K562 (cell line): ENCODE results near the gene PNCK. TPM values are rescaled to one million over a fixed set of nuclear protein-coding genes. Genes with fewer than 3 reads are reported as not detected.

Experiments used
- ATF4 ChIP-seq: fragments of 450-650 bp; formaldehyde crosslinking; IDR thresholded peaks from 2 replicates; pipeline ENCODE4 v1.4.0; 2022; ENCODE audit warnings: mild to moderate bottlenecking, moderate library complexity
- CHAMP1 ChIP-seq: fragments of 450-650 bp; IDR thresholded peaks from 2 replicates; pipeline ENCODE4 v1.6.1; 2016; ENCODE audit warnings: mild to moderate bottlenecking
- CREB1 ChIP-seq, 2 experiments: sonication (generic) in 1 of 2; formaldehyde crosslinking in 1 of 2; IDR thresholded peaks; 2 replicates each; pipeline versions ENCODE4 v1.6.1 to v1.8.0; 2012 to 2022; ENCODE audit warnings: inconsistent platforms in 1 of 2, mild to moderate bottlenecking in 1 of 2, missing genetic modification reagents in 1 of 2, moderate library complexity in 1 of 2
- HDAC2 ChIP-seq: fragments of 450-650 bp; IDR thresholded peaks from 2 replicates; pipeline ENCODE4 v1.6.1; 2016; ENCODE audit warnings: mild to moderate bottlenecking
- HINFP ChIP-seq: fragments of 450-650 bp; conservative IDR thresholded peaks from 2 replicates; pipeline ENCODE4 v1.6.1; 2016; ENCODE audit warnings: missing genetic modification characterization, low read depth, mild to moderate bottlenecking, control low read depth, missing compliant biosample characterization
- HMGXB4 ChIP-seq: sonication (generic); formaldehyde crosslinking; IDR thresholded peaks from 2 replicates; pipeline ENCODE4 v1.8.1; 2023; ENCODE audit warnings: mild to moderate bottlenecking, missing genetic modification reagents
- SAP30 ChIP-seq: fragments of 200-600 bp; sonication (generic); IDR thresholded peaks from 2 replicates; pipeline ENCODE4 v1.6.1; 2012; ENCODE audit warnings: borderline replicate concordance, low read depth, mild to moderate bottlenecking, moderate library complexity, low read length, control low read depth, inconsistent platforms; ENCODE audit not compliant: insufficient read depth, poor library complexity, severe bottlenecking
- SMARCE1 ChIP-seq: fragments of 450-650 bp; IDR thresholded peaks from 2 replicates; pipeline ENCODE4 v1.7.1; 2016; ENCODE audit warnings: mild to moderate bottlenecking
- TAL1 ChIP-seq: fragments of 450-650 bp; IDR thresholded peaks from 2 replicates; pipeline ENCODE4 v1.6.1; 2016; ENCODE audit warnings: mild to moderate bottlenecking
- XRCC5 ChIP-seq: fragments of 200-400 bp; formaldehyde crosslinking; IDR thresholded peaks from 2 replicates; pipeline ENCODE4 v1.6.1; 2017; ENCODE audit warnings: low read depth, mild to moderate bottlenecking, low read length
- ZBTB7A ChIP-seq: IDR thresholded peaks from 2 replicates; pipeline ENCODE4 v1.6.1; 2011; ENCODE audit warnings: low read depth, mild to moderate bottlenecking, low read length, moderate library complexity, borderline replicate concordance; ENCODE audit not compliant: control insufficient read depth
- ZKSCAN8 ChIP-seq: fragments of 200-800 bp; sonication (Bioruptor generic); IDR thresholded peaks from 2 replicates; pipeline ENCODE4 v1.6.1; 2016; ENCODE audit warnings: missing genetic modification characterization, missing compliant biosample characterization
- ZNF695 ChIP-seq: fragments of 450-650 bp; formaldehyde crosslinking; IDR thresholded peaks from 2 replicates; pipeline ENCODE4 v1.4.0; 2020; ENCODE audit warnings: mild to moderate bottlenecking, moderate library complexity
- ZNF740 ChIP-seq, 3 experiments: fragments of 200-800 bp in 1 of 3; sonication (Bioruptor generic) in 1 of 3; sonication (generic) in 1 of 3; formaldehyde crosslinking in 1 of 3; IDR thresholded peaks; 2 replicates each; pipeline versions ENCODE4 v1.6.1 to v1.8.0; 2016 to 2022; ENCODE audit warnings: mild to moderate bottlenecking in 2 of 3, missing compliant biosample characterization in 2 of 3, missing genetic modification characterization in 2 of 3, missing genetic modification reagents in 1 of 3
- ZNF79 ChIP-seq: fragments of 250-450 bp; sonication (Bioruptor Pico); IDR thresholded peaks from 2 replicates; pipeline ENCODE4 v1.4.0; 2020; ENCODE audit warnings: low read depth, mild to moderate bottlenecking, moderate library complexity
- polyA plus RNA-seq, 8 experiments: library from polyadenylated mRNA; depleted of rRNA in 4 of 8; stranded (reverse) in 5 of 8; unstranded in 3 of 8; fragments of >200 nt; fragmentation: Nextera tagmentation in 2 of 8; fragmentation: Illumina TruSeq in 1 of 8; extraction: Ambion mirVana in 2 of 8; extraction: Trizol in 1 of 8; gene quantifications; 2 replicates each; pipeline versions ENCODE4 v1.2.1 to v1.2.3, GENCODE V29; 2011 to 2014; ENCODE audit warnings: inconsistent platforms in 1 of 8, missing spikeins in 1 of 8
- total RNA-seq, 7 experiments: library from RNA; depleted of rRNA in 6 of 7; stranded (reverse); fragments of >200 nt in 6 of 7; fragmentation: Illumina TruSeq in 2 of 7; extraction: Trizol in 2 of 7; gene quantifications; 2 replicates each; pipeline versions ENCODE4 v1.2.1 to v1.2.3, GENCODE V29; 2011 to 2021; ENCODE audit warnings: low replicate concordance in 1 of 7

Gene PNCK
- total and polyA plus RNA-seq, 9 of the 15 experiments (the other 6 are each of a cell fraction or from before 2014, with no cell fraction given): 0.13 to 7.5 (median 1.2) TPM; not detected in 1

- TF ChIP-seq ATF4 (CRISPR knock-in tag) (no peak), HDAC2 (0 out of 2 replicates have a peak, but pooled peaks have one; percentile 26), SAP30 (peak; percentile 35), CREB1 (IDR thresholded peaks at IDR 0.05) (peak; percentile 22; the same call in 1 of the 2 replicates), CREB1 (CRISPR knock-in tag; IDR thresholded peaks at IDR 0.05) (no peak), CHAMP1 (no peak), ZNF695 (CRISPR knock-in tag) (no peak), ZNF740 (CRISPR knock-in tag; IDR thresholded peaks at IDR 0.05) (no peak), ZNF740 (tag; IDR thresholded peaks at IDR 0.05) (no peak), HMGXB4 (peak; percentile 40; the same call in 1 of the 2 replicates), TAL1 (peak; percentile 62), ZBTB7A (peak; percentile 38; the same call in 1 of the 2 replicates), SMARCE1 (no peak), ZNF79 (CRISPR knock-in tag) (no peak), ZKSCAN8 (no peak), HINFP (tag) (no peak), XRCC5 (no peak)
These were observed 16.2 kb upstream of the PNCK start (continued) for GRCh38 chrX:153689654-153690465.
